ENCODE measurements around the gene NME8.

NME8 gene

DNA sequence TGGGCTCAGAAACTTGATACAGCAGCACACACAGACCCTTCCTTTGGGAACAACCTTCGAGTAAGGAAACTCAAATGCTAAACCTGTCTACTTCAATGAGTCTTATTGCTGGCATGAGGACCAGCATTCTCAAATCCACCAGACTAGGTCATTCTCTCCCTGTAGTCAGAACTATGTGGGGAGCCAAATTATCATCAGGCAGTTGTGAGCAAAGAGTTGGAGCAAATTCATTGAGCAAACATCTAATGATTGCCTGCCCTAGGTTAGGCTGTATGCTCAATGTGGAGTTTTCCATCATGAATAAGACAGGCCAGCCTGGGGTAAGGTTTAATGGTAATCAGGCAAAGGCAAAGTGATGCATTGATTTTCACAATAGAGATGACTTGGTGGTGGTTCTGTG, 75.6 kb downstream of the NME8 start:
- ATAC-seq (ENCODE audit: low read depth) (no peak), DNase-seq (ENCODE audit: low spot score) (no peak)
- TF ChIP-seq, protein P1, sequence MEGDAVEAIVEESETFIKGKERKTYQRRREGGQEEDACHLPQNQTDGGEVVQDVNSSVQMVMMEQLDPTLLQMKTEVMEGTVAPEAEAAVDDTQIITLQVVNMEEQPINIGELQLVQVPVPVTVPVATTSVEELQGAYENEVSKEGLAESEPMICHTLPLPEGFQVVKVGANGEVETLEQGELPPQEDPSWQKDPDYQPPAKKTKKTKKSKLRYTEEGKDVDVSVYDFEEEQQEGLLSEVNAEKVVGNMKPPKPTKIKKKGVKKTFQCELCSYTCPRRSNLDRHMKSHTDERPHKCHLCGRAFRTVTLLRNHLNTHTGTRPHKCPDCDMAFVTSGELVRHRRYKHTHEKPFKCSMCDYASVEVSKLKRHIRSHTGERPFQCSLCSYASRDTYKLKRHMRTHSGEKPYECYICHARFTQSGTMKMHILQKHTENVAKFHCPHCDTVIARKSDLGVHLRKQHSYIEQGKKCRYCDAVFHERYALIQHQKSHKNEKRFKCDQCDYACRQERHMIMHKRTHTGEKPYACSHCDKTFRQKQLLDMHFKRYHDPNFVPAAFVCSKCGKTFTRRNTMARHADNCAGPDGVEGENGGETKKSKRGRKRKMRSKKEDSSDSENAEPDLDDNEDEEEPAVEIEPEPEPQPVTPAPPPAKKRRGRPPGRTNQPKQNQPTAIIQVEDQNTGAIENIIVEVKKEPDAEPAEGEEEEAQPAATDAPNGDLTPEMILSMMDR (IDR thresholded peaks at IDR 0.05; ENCODE audit: poor library complexity, severe bottlenecking): no peak
- Histone ChIP-seq H3K4me1 (ENCODE audit: insufficient read depth, poor library complexity, severe bottlenecking) (no peaks in the 10 kb centered on the region), H3K27me3 (ENCODE audit: insufficient read depth, poor library complexity, severe bottlenecking) (peaks cover 8% of the 10 kb centered on the region), H3K4me3 (ENCODE audit: severe bottlenecking) (no peak overlapping the region), H3K36me3 (ENCODE audit: low read depth) (no peaks in the 10 kb centered on the region), H3K9me3 (ENCODE audit: severe bottlenecking) (no peaks in the 10 kb centered on the region), H3K27ac (ENCODE audit: poor library complexity, severe bottlenecking) (no peak overlapping the region)

DNA sequence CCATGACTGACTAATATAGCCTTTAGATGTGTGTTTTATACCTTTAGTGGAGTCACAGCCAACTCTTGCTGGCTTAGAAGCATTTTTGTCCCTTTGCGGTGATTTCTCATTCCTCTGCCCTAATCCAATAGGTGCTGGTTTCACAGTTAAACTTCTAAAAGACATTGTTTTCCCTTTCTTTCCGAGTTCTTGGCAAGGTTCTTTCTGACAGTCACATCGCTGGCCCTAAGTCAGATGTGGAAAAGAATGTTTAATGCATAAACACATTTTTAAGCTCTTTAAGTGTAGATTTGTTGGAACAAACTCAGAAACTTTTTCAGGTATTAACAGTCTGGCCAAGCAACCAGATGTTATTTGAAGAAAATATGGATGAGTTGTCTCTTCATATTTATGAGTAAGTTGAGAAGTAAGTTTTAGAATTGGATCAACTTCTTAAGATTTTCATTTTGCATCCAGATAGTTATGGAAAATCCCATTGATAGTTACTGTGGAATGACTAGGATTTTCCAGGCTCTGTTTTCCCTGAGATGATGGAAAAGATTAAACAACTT, 76.2 kb downstream of the NME8 start:
- no peaks in the 10 kb centered on the region for H3K4me1 ChIP-seq (ENCODE audit: insufficient read depth, poor library complexity, severe bottlenecking)
- peaks cover 8% of the 10 kb centered on the region for H3K27me3 ChIP-seq (ENCODE audit: insufficient read depth, poor library complexity, severe bottlenecking)
- ATAC-seq (ENCODE audit: low read depth): no peak
- H3K4me3 ChIP-seq (ENCODE audit: severe bottlenecking): no peak overlapping the region
- TF ChIP-seq, protein P1 (IDR thresholded peaks at IDR 0.05; ENCODE audit: poor library complexity, severe bottlenecking): no peak
- DNase-seq (ENCODE audit: low spot score): no peak
- H3K36me3 ChIP-seq (ENCODE audit: low read depth): no peaks in the 10 kb centered on the region
- no peak overlapping the region for H3K27ac ChIP-seq (ENCODE audit: poor library complexity, severe bottlenecking)
- no peaks in the 10 kb centered on the region for H3K9me3 ChIP-seq (ENCODE audit: severe bottlenecking)

DNA sequence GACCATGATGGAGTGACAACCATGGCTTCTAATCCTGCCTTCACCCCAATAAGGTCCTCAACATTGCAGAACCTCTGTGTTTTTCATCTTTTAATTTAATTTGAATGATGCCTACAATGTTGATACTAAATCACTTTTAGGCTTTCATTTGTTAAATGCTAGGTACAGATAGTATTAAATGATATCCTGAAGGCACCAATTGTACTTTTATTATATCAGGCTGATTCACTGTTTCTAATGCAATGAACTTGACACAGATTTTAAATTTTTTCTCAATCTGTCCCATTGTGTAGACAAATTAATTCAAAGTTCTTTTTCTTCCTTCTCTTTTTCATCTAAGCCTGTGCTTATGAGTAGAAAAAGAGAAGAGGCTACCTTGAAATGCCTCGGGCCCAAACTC, 77.2 kb downstream of the NME8 start:
- peaks cover 8% of the 10 kb centered on the region for H3K27me3 ChIP-seq (ENCODE audit: insufficient read depth, poor library complexity, severe bottlenecking)
- DNase-seq (ENCODE audit: low spot score) (no peak), ATAC-seq (ENCODE audit: low read depth) (no peak)
- TF ChIP-seq, protein P1 (IDR thresholded peaks at IDR 0.05; ENCODE audit: poor library complexity, severe bottlenecking): no peak
- no peak overlapping the region for H3K4me3 ChIP-seq (ENCODE audit: severe bottlenecking)
- H3K9me3 ChIP-seq (ENCODE audit: severe bottlenecking): no peaks in the 10 kb centered on the region
- H3K4me1 ChIP-seq (ENCODE audit: insufficient read depth, poor library complexity, severe bottlenecking): no peaks in the 10 kb centered on the region
- H3K27ac ChIP-seq (ENCODE audit: poor library complexity, severe bottlenecking): no peak overlapping the region
- H3K36me3 ChIP-seq (ENCODE audit: low read depth): no peaks in the 10 kb centered on the region

DNA sequence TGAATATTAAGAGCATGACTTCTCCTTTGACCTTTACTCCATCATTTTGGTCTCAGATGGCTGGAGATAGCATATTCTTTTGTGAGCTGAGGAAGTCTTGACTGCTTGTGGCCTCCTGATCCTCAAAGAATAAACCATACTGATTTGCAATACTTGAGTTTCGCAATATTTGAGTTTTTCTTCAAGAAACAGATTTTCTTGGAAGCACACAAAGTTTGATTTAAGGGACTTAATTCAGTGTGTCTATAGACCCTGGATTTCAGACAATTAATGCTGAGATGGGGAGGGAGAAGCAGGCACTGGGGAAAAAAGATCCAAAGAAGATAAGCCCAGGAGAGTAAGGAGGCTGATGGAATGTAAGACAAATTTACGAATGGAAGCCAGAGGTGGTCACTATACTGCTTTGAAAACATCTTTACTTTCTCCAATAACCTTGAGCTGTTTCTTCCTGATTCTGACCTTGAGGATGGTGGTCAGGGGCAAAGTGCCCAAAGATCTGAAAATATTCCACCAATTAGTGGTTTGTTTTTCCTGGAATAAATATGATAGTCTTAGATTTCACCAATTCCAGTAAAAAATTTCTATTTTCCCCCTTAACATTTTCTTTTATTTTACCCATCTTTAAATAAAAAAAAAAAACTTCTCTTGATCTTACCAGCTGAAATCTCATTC, 79.5 kb downstream of the NME8 start:
- Histone ChIP-seq H3K27ac (ENCODE audit: poor library complexity, severe bottlenecking) (no peak overlapping the region), H3K27me3 (ENCODE audit: insufficient read depth, poor library complexity, severe bottlenecking) (no peaks in the 10 kb centered on the region), H3K4me1 (ENCODE audit: insufficient read depth, poor library complexity, severe bottlenecking) (no peaks in the 10 kb centered on the region), H3K4me3 (ENCODE audit: severe bottlenecking) (no peak overlapping the region), H3K9me3 (ENCODE audit: severe bottlenecking) (no peaks in the 10 kb centered on the region), H3K36me3 (ENCODE audit: low read depth) (no peaks in the 10 kb centered on the region)
- TF ChIP-seq, protein P1 (IDR thresholded peaks at IDR 0.05; ENCODE audit: poor library complexity, severe bottlenecking): no peak
- no peak for DNase-seq (ENCODE audit: low spot score)
- no peak for ATAC-seq (ENCODE audit: low read depth)

DNA sequence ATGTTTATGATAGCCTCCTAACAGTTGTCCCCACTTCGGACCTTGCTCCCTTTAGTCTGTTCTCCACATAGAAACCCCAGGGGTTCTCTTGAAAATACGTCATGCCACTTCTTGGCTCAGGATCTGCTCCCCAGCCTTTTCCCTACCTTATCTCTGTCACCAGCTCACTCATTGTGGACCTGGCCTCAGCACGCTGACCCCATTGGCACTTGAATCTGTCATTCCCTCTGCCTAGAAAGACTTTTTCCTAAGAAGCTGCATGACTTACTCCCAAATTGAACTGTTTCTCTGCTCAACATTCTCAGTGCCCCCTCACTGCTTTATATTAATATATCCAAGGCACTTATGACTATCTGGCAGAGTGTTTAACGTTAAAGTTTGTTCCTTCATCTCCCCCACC, 80.5 kb downstream of the NME8 start:
- no peak overlapping the region for H3K27ac ChIP-seq (ENCODE audit: poor library complexity, severe bottlenecking)
- no peak overlapping the region for H3K4me3 ChIP-seq (ENCODE audit: severe bottlenecking)
- TF ChIP-seq, protein P1 (IDR thresholded peaks at IDR 0.05; ENCODE audit: poor library complexity, severe bottlenecking): no peak
- no peak for ATAC-seq (ENCODE audit: low read depth)
- no peak for DNase-seq (ENCODE audit: low spot score)
- H3K36me3 ChIP-seq (ENCODE audit: low read depth): no peaks in the 10 kb centered on the region
- H3K9me3 ChIP-seq (ENCODE audit: severe bottlenecking): no peaks in the 10 kb centered on the region
- H3K27me3 ChIP-seq (ENCODE audit: insufficient read depth, poor library complexity, severe bottlenecking): no peaks in the 10 kb centered on the region
- H3K4me1 ChIP-seq (ENCODE audit: insufficient read depth, poor library complexity, severe bottlenecking): no peaks in the 10 kb centered on the region
